Activated naive CD8-positive, alpha-beta T cell treated with anti-CD3 and anti-CD28 coated beads, Interleukin-2, amount 50 U/mL, for 24 hours (primary cell): ENCODE measurements around the gene HYAL4.
A peak's percentile ranks its signal among the peaks of the same experiment; 100 is the strongest.
"Not testable (repeated sequence)": the region's sequence is repeated elsewhere in the genome, so short reads cannot be mapped to it uniquely, and the experiment has no call there.

Experiments used
- ATAC-seq: fragments of 150-1000 bp; cut with Tn5 transposase; one replicate; pipeline ENCODE4 v1.10.0; 2021
- DNase-seq: peaks from one replicate; pipeline ENCODE4 v3.0.0; 2021
- H3K27ac Mint-ChIP-seq: one replicate; pipeline ENCODE4 v1.8.0; 2021; ENCODE audit warnings: mild to moderate bottlenecking, mixed read lengths
- H3K27me3 Mint-ChIP-seq: one replicate; pipeline ENCODE4 v1.8.0; 2021; ENCODE audit warnings: mixed read lengths
- H3K36me3 Mint-ChIP-seq: one replicate; pipeline ENCODE4 v1.8.0; 2021; ENCODE audit warnings: low read depth, mixed read lengths
- H3K4me1 Mint-ChIP-seq: one replicate; pipeline ENCODE4 v1.8.0; 2021; ENCODE audit warnings: mixed read lengths
- H3K4me3 Mint-ChIP-seq: one replicate; pipeline ENCODE4 v1.8.0; 2021; ENCODE audit warnings: mild to moderate bottlenecking, moderate library complexity, mixed read lengths
- H3K9me3 Mint-ChIP-seq: one replicate; pipeline ENCODE4 v1.8.0; 2021; ENCODE audit warnings: mixed read lengths

HYAL4 gene

DNA sequence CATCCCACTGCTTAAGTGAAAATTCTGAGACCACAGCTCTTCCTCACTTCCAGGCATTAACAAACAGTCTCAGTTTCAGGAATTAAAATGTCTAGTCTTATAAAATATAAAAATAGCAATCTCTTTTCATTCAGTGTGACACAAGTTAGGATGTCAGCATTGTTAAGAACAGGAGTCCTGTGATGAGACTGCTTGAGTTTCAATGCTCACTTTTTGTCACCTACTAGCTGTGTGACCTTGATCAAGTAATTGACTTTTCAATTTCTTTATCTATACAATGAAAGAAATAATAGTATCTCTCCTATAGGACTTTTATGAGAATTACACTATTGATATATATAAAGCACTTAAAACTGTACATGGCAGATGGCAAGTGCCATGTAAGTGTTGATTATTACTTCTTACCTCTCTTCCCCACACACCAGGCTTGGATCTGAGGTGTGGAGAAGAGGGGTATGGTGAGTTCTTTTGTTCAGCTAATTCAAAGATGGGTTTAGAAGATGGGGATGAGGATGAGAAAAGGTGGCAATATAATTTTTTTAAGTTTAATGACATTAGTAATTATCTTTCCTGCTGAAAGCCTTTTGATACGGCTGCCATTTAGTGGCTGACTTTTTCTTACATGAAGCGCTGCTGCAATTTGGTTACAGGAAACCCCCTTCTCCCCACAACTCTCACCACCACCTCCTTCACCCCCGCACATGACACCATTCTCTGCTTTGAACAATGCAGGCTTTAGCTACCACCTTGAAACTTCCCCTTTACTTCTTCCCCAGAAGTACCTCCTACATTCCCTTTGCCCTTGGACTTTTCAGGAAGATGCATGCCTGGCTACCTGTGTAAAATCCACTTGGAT is 20.8 kb upstream of the HYAL4 start:
- H3K27me3 Mint-ChIP-seq = peaks cover 17% of the 10 kb centered on the region
- peak; percentile 96 for ATAC-seq
- peak overlapping the region; percentile 7 for H3K27ac Mint-ChIP-seq
- peak overlapping the region; percentile 48 for H3K4me3 Mint-ChIP-seq
- peaks cover 21% of the 10 kb centered on the region for H3K4me1 Mint-ChIP-seq
- peak; percentile 51 for DNase-seq
- H3K9me3 Mint-ChIP-seq = no peaks in the 10 kb centered on the region
- H3K36me3 Mint-ChIP-seq = no peaks in the 10 kb centered on the region

DNA sequence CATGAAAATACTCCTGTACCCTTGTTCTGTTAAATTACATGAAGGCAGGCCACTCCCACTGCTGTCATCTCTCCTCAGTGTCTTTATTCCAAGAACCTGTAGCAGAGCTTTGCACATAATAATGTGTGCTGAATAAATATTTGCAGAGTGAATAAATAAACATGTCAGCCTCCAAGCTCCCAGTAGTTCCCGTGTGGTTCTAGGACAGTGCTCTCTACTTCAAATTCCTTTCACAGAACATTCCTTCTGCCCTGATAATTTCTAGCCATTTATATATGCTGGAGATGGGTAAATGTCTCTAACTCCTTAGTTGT is 20.3 kb upstream of the HYAL4 start:
- peak overlapping the region; percentile 7 for H3K27ac Mint-ChIP-seq
- no peak for DNase-seq
- H3K36me3 Mint-ChIP-seq = no peaks in the 10 kb centered on the region
- H3K27me3 Mint-ChIP-seq = peaks cover 13% of the 10 kb centered on the region
- H3K4me3 Mint-ChIP-seq = peak overlapping the region; percentile 48
- peak; percentile 29 for ATAC-seq
- no peaks in the 10 kb centered on the region for H3K9me3 Mint-ChIP-seq
- H3K4me1 Mint-ChIP-seq = peaks cover 21% of the 10 kb centered on the region

DNA sequence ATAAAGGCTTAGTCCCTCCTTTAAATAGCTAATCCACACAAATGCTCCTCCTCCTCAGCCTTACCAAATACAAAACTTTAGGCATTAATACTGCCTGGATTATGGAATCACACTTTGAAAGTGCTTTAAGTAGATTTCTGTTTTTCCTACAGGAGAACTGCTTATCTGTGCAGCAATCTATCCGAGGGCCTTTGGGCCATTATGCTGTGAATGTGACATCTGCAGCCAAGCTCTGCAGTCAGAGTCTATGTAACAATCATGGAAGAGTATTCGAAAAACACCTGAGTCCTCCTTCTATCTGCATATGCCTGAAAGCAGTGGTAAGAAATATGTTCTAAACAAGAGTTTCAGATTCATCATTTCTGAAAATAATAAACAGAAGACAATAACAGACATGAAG is 16.2 kb upstream of the HYAL4 start:
- H3K4me1 Mint-ChIP-seq = peaks cover 15% of the 10 kb centered on the region
- no peaks in the 10 kb centered on the region for H3K9me3 Mint-ChIP-seq
- H3K27me3 Mint-ChIP-seq = peaks cover 11% of the 10 kb centered on the region
- ATAC-seq = no peak
- no peak for DNase-seq
- no peaks in the 10 kb centered on the region for H3K36me3 Mint-ChIP-seq
- H3K4me3 Mint-ChIP-seq = no peak overlapping the region
- H3K27ac Mint-ChIP-seq = no peak overlapping the region

GRCh38 chr7:123836656-123837055 is 8.3 kb upstream of the HYAL4 start:
- H3K27ac Mint-ChIP-seq = no peak overlapping the region
- H3K27me3 Mint-ChIP-seq = peaks cover 3% of the 10 kb centered on the region
- H3K4me3 Mint-ChIP-seq = no peak overlapping the region
- H3K4me1 Mint-ChIP-seq = no peaks in the 10 kb centered on the region
- H3K9me3 Mint-ChIP-seq = peaks cover 8% of the 10 kb centered on the region
- DNase-seq (no peak), ATAC-seq (no peak)
- no peaks in the 10 kb centered on the region for H3K36me3 Mint-ChIP-seq

GRCh38 chr7:123839106-123839505 is 5.9 kb upstream of the HYAL4 start:
- DNase-seq, ATAC-seq, H3K4me3 Mint-ChIP-seq, H3K27ac Mint-ChIP-seq, H3K4me1 Mint-ChIP-seq, H3K9me3 Mint-ChIP-seq, H3K36me3 Mint-ChIP-seq: not testable (repeated sequence)
- peaks cover 10% of the 10 kb centered on the region for H3K27me3 Mint-ChIP-seq

DNA sequence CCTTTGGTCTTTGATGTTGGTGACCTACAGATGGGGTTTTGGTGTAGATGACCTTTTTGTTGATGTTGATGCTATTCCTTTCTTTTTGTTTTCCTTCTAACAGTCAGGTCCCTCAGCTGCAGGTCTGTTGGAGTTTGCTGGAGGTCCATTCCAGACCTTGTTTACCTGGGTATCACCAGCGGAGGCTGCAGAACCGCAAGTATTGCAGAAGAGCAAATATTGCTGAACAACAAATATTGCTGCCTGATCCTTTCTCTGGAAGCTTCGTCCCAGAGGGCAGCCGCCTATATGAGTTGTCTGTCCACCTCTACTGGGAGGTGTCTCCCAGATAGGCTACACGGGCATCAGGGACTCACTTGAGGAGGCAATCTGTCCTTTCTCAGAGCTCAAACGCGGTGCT is 827 bp upstream of the HYAL4 start:
- H3K27me3 Mint-ChIP-seq = peaks cover 12% of the 10 kb centered on the region
- not testable (repeated sequence) for DNase-seq, H3K36me3 Mint-ChIP-seq, ATAC-seq, H3K4me3 Mint-ChIP-seq, H3K9me3 Mint-ChIP-seq, H3K4me1 Mint-ChIP-seq, H3K27ac Mint-ChIP-seq

GRCh38 chr7:123845823-123846216 is 851 bp downstream of the HYAL4 start:
- DNase-seq (no peak), ATAC-seq (no peak)
- H3K27ac Mint-ChIP-seq = no peak overlapping the region
- no peaks in the 10 kb centered on the region for H3K4me1 Mint-ChIP-seq
- H3K27me3 Mint-ChIP-seq = peaks cover 12% of the 10 kb centered on the region
- H3K4me3 Mint-ChIP-seq = no peak overlapping the region
- peaks cover under 1% of the 10 kb centered on the region for H3K9me3 Mint-ChIP-seq
- no peaks in the 10 kb centered on the region for H3K36me3 Mint-ChIP-seq

DNA sequence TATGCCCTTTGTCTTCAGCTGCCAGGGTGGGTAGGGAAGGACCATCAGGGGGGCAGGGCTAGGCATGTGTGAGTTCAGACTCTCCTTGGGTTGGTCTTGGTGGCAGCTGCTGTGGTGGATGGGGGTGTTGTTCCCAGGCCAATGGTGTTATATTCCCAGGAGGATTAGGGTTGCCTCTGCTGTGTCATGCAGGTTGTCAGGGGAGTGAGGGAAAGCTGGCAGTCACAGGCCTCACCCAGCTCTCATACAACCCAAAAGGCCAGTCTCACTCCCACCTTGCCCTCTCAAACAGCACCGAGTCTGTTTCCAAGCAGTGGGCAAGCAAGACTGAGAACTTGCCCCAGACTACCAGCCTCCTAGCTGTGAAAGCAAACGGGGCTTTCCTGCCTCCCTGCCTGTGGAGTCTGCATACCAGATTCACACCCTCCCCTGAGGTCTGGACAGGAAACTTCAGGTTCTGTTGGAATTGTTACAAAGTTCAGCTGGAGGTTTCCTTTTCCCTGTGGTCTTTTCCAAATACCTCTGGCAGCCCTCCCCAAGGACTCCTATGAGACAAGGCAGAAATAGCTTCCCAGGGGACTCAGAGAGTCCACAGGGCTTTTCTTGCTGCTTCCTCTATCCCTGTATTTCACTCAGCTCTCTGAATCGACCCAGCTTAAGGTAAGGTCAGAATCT is 1.4 kb downstream of the HYAL4 start:
- Mint-ChIP-seq H3K4me3 (no peak overlapping the region), H3K9me3 (no peaks in the 10 kb centered on the region), H3K4me1 (no peaks in the 10 kb centered on the region), H3K27me3 (peaks cover 12% of the 10 kb centered on the region), H3K36me3 (no peaks in the 10 kb centered on the region), H3K27ac (no peak overlapping the region)
- DNase-seq = no peak
- ATAC-seq = no peak

GRCh38 chr7:123847868-123848267 is 2.9 kb downstream of the HYAL4 start:
- Mint-ChIP-seq H3K27ac (no peak overlapping the region), H3K27me3 (peaks cover 6% of the 10 kb centered on the region), H3K9me3 (no peaks in the 10 kb centered on the region), H3K4me3 (no peak overlapping the region), H3K4me1 (no peaks in the 10 kb centered on the region), H3K36me3 (no peaks in the 10 kb centered on the region)
- ATAC-seq (no peak), DNase-seq (no peak)

DNA sequence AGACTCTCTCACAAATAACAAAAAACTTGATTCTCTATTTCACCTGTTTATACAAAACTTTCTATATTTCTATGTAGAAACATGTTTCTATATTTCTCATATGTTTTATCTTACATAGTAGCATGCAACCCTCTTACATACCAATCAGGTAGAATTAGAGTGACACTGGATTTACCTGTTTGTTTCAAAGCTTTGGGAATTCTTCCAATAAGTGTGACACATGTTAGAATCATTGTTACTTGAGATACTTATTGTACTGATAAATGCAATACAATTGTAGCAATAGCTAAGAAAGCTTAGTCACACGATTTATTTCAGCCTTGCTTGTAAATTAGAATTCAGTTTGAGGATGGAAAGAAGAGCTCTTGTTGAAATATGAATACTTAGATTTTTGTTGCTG is 4.9 kb downstream of the HYAL4 start:
- no peaks in the 10 kb centered on the region for H3K36me3 Mint-ChIP-seq

DNA sequence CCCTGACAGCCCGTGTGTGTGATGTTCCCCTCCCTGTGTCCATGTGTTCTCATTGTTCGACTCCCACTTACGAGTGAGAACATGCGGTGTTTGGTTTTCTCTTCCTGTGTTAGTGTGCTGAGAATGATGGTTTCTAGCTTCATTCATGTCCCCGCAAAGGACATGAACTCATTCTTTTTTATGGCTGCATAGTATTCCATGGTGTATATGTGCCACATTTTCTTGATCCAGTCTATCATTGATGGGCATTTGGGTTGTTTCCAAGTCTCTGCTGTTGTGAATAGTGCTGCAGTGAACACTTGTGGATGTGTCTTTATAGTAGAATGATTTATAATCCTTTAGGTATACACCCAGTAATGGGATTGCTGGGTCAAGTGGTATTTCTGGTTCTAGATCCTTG is 6.4 kb downstream of the HYAL4 start:
- H3K4me1 Mint-ChIP-seq, H3K4me3 Mint-ChIP-seq, DNase-seq, H3K36me3 Mint-ChIP-seq, ATAC-seq, H3K9me3 Mint-ChIP-seq, H3K27ac Mint-ChIP-seq, H3K27me3 Mint-ChIP-seq: not testable (repeated sequence)

More for the DNA sequence above, 4.9 kb downstream of the HYAL4 start:
- DNase-seq = no peak
- Mint-ChIP-seq H3K27me3 (peaks cover 6% of the 10 kb centered on the region), H3K4me3 (no peak overlapping the region), H3K9me3 (no peaks in the 10 kb centered on the region), H3K27ac (no peak overlapping the region), H3K4me1 (no peaks in the 10 kb centered on the region)
- no peak for ATAC-seq

DNA sequence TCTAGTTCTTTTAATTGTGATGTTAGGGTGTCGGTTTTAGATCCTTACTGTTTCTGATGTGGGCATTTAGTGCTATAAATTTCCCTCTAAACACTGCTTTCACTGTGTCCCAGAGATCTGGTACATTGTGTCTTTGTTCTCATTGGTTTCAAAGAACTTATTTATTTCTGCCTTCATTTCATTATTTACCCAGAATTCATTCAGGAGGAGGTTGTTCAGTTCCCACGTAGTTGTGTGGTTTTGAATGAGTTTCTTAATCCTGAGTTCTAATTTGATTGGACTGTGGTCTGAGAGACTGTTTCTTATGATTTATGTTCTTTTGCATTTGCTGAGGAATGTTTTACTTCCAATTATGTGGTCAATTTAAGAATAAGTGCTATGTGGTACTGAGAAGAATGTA is 9.3 kb downstream of the HYAL4 start:
- not testable (repeated sequence) for H3K9me3 Mint-ChIP-seq, H3K4me3 Mint-ChIP-seq, DNase-seq, ATAC-seq, H3K4me1 Mint-ChIP-seq, H3K36me3 Mint-ChIP-seq, H3K27ac Mint-ChIP-seq
- peaks cover 12% of the 10 kb centered on the region for H3K27me3 Mint-ChIP-seq

DNA sequence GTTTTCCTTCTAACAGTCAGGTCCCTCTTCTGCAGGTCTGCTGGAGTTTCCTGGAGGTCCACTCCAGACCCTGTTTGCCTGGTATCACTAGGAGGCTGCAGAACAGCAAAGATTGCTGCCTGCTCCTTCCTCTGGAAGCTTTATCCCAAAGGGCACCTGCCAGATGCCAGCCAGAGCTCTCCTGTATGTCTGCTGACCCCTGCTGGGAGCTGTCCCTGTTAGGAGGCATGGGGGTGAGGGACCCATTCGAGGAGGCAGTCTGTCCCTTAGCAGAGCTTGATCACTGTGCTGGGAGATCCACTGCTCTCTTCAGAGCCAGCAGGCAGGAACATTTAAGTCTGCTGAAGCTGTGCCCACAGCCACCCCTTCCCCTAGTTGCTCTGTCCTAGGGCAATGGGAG is 11.5 kb downstream of the HYAL4 start:
- not testable (repeated sequence) for DNase-seq, ATAC-seq, H3K9me3 Mint-ChIP-seq, H3K4me1 Mint-ChIP-seq, H3K4me3 Mint-ChIP-seq, H3K36me3 Mint-ChIP-seq, H3K27ac Mint-ChIP-seq
- H3K27me3 Mint-ChIP-seq = peaks cover 19% of the 10 kb centered on the region

DNA sequence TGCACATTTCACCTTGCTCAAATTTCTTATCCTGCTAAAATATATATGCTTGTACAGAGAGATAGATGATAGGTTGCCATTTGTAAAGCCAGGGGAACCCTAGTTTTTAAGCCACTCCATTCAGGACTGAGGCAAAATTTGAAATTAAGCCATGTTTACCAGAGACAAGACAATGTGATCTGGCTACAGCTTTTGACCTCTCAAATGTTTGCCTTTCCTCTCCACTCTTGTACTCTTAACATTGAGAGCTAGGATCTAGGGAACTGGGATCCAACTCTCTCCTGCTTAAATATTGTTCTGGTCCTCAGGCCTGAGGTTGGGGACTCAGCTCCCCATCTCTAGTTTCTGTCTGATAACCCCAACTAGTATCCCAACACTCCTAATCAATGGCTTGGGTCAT is 15.9 kb downstream of the HYAL4 start:
- Mint-ChIP-seq H3K27me3 (peaks cover 19% of the 10 kb centered on the region), H3K4me1 (no peaks in the 10 kb centered on the region), H3K36me3 (peaks cover 2% of the 10 kb centered on the region), H3K4me3 (no peak overlapping the region), H3K9me3 (peaks cover 1% of the 10 kb centered on the region), H3K27ac (no peak overlapping the region)
- DNase-seq (no peak), ATAC-seq (no peak)

- Mint-ChIP-seq H3K9me3 (no peaks in the 10 kb centered on the region), H3K36me3 (peaks cover 2% of the 10 kb centered on the region), H3K27ac (no peak overlapping the region), H3K4me1 (no peaks in the 10 kb centered on the region), H3K4me3 (no peak overlapping the region), H3K27me3 (peaks cover 15% of the 10 kb centered on the region)
- ATAC-seq (no peak), DNase-seq (no peak)
Observed at GRCh38 chr7:123862775-123863174, 17.8 kb downstream of the HYAL4 start.
